SKM-1 (cell line): ENCODE data around the gene RDX.
"Not testable (repeated sequence)": the region's sequence is repeated elsewhere in the genome, so short reads cannot be mapped to it uniquely, and the experiment has no call there.

Experiments
- DNase-seq: peaks from one replicate; lab custom pipeline; 2025; ENCODE audit not compliant: unreplicated experiment; lab: John Stamatoyannopoulos, UW

The RDX gene

GRCh38 chr11:110305169-110306018 lies 9.0 kb upstream of the RDX start:
- DNase-seq = no peak

- no peak for DNase-seq
Observed at GRCh38 chr11:110303414-110303826, 7.0 kb upstream of the RDX start.

GRCh38 chr11:110301577-110301976 lies 5.2 kb upstream of the RDX start:
- no peak for DNase-seq

GRCh38 chr11:110301032-110301431 lies 4.6 kb upstream of the RDX start:
- no peak for DNase-seq

GRCh38 chr11:110299006-110299785 lies 2.8 kb upstream of the RDX start:
- no peak for DNase-seq

GRCh38 chr11:110298301-110298765 lies 1.9 kb upstream of the RDX start:
- DNase-seq = no peak

- DNase-seq = no peak
Observed at GRCh38 chr11:110297726-110298300, 1.4 kb upstream of the RDX start.

GRCh38 chr11:110297076-110297725 lies 787 bp upstream of the RDX start:
- no peak for DNase-seq

- no peak for DNase-seq
Observed at GRCh38 chr11:110295531-110296225, 736 bp downstream of the RDX start.

- no peak for DNase-seq
Observed at GRCh38 chr11:110295086-110295485, 1.3 kb downstream of the RDX start.

- no peak for DNase-seq
Observed at GRCh38 chr11:110294509-110294908, 1.9 kb downstream of the RDX start.

- DNase-seq = peak; percentile 11
Observed at GRCh38 chr11:110293389-110293788, 3.0 kb downstream of the RDX start.

GRCh38 chr11:110292146-110292545 lies 4.3 kb downstream of the RDX start:
- DNase-seq = not testable (repeated sequence)

- DNase-seq = no peak
Observed at GRCh38 chr11:110290591-110291334, 5.7 kb downstream of the RDX start.

GRCh38 chr11:110289472-110289871 lies 6.9 kb downstream of the RDX start:
- DNase-seq = no peak

GRCh38 chr11:110287537-110287936 lies 8.9 kb downstream of the RDX start:
- no peak for DNase-seq

GRCh38 chr11:110286298-110287040 lies 9.9 kb downstream of the RDX start:
- DNase-seq = no peak

- DNase-seq = no peak
Observed at GRCh38 chr11:110283862-110284261, 12.6 kb downstream of the RDX start.

- not testable (repeated sequence) for DNase-seq
Observed at GRCh38 chr11:110280595-110280994, 15.8 kb downstream of the RDX start.
